HG03457 (cell line): Measurements from ENCODE around the gene ANP32A.

ENCODE experiments used
- ATAC-seq: cut with Tn5 transposase; IDR thresholded peaks from one replicate; pipeline ENCODE4 v1.9.1; 2021; ENCODE audit warnings: moderate number of reproducible peaks; ENCODE audit not compliant: unreplicated experiment

Gene ANP32A

DNA sequence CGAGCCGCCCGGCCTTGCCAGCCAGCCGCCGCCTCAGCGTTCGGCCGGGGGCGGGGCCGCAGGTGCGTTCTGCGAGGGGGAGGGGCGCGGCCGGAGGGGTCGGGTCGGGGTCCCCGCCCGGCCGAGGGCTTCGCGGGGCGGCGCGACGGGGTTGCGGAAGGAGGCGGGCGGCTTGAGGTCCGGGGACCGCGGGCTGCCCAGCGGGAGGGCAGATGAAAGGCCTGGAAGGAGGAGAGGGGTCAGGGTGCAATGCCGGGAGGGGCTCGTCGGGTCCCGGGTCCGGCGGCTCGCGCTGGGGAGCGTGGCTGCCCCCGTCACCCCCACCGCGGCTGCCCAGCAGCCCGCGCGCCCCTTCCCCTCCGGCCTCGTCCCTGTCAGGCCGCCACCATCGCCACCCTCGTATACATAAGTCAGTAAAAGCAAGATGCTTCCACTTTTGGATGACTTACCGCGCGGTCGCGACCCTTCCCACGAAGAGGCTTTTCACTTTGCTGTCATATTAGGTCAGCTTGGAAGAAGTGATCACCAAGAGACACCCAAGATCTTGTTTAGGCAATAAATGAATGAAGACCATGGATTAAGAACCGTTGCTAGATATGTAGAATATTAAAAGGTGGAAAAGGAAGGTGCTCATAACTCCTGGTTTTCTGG is 620 bp upstream of the ANP32A start:
- no peak for ATAC-seq

DNA sequence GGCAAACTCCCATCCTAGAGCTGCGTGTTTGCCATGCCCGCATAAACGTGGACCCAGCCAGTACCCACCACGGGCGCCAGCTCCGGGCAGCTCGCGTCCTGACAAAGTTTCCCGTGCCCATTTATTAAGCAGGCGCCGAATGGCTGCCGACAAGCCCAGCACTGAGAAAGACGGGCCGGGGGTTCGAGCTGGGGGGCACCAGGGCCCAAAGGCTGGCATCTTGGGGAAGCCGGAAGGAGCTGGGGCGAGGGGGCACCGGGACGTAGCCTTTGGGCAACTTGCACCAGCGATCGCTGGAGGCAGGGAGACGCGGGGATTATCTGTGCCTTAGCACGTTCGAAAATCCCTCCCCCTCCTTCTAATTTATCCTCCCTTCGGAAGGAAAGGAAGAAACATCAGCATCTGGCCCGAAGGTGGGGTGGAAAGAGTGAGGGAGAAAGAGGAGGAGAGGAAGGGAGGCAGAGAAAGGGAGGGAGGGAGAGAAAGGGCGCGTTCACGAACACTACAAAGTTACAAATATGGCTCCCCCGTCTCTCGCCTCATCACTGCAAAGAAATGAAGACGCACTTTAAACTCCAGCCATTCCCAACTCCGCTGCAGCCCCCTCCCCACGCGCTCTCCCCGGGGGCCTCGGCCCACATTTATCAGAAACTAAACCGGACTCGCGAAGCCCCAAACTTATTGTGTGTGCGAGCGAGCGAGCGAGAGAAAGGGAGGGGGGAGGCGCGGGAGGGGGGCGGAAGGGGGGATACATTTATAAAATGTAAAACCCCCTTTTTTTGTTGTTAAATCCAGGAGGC is 1.0 kb downstream of the ANP32A start:
- no peak for ATAC-seq

DNA sequence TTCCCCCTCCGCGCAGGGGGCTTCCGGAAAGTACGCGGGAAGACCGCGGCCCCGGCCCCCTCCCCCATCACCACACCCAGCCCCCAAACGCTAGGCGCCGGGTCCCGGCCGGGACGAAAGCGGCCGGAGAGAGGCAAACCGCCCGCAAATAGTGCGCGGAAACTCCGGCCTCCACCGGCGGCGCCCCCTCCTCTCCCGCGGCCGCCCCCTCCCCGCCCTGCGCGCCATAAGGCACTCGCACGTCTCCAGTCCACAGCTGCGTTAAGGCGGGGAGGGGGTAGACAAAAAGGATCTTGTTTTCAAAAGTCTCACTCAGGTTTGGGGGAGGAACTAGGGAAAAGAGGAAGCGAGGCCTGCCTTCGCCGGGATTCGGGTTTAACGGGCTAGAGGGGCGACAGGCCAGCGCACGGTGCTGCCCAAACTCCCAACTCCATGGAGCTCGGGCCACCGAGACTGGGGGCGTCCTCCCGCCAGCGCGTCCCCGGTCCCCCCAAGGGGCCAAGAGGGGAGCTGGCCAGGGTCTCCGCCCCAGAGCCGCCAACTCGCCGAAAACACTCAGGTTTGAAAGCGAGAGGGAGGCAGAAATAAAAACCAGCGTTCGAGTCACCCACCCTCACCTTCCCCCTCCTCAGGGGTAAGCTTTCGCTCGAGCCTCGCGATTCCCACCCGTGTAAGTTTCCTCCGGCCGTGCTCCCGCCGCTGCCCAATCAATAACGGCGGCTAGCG is 1.8 kb downstream of the ANP32A start:
- no peak for ATAC-seq

DNA sequence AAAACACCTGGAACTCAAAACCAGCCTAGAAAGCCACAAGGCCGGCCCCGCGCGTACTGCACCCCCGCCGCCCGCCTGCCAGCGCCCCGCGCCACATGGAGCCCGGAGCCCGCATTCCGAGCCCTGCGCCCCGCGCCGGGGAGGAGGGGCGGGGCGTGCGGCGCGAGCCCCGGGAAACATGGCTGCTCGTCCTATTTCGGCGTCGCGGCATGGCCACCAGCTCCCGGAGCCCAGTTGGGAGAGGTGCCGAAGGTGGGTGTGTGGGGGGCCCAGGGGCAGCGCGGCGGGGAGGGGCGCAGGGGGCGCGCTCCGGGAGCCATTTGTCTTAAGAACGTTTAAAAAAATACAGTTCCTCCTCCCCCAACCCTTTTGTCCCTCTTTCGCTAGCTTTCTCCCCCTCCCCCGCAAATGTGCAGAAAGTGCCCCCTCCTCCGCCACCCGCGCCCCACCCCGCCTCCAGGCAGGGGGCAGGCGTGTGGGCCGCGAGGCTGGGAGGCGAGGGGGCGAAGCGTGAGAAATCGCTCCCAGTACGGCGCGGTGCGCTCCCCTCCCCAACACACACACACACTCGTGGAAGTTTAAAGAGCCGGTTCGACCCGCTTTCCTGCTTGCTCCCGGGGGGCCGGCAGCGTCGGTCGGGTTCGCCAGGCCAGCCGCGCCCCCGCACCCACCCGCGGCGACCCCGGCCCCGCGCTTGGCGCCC is 2.5 kb downstream of the ANP32A start:
- no peak for ATAC-seq

DNA sequence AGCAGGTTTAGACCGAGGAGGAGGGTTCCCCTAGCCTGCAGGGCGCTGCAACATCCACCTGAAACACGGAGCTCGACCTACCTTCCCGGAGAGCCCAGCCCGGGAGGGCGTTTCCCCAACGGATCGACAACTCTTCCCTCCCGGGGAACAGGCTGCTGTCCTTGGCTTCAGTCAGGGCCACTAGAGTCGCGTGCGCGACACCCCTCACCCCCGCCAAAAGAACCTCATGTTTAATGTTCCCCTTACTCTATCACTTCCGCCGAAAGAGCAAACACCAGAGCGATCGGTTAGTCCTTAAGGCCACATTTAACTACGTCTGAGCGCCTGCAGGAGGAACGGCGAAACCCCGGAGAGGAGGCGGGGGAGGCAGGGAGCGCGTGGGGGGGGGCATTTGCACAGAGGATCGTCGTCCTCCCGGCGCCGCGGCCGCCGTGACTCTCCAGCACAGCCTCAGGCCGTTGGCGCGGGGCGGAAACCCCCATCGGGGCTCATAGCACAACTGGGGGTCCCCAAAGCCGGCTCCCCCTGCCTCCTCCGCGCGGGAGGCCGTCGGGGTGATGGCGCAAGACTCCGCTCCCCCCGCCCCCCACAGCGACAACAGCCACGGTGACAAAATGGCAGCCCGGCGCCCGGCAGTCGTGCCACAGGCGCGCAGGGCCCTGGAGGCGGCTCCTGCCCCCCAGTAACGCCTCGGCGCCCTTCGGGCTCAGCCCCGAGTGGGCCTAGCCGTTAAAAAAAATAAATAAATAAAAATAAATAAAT is 3.2 kb downstream of the ANP32A start:
- no peak for ATAC-seq

DNA sequence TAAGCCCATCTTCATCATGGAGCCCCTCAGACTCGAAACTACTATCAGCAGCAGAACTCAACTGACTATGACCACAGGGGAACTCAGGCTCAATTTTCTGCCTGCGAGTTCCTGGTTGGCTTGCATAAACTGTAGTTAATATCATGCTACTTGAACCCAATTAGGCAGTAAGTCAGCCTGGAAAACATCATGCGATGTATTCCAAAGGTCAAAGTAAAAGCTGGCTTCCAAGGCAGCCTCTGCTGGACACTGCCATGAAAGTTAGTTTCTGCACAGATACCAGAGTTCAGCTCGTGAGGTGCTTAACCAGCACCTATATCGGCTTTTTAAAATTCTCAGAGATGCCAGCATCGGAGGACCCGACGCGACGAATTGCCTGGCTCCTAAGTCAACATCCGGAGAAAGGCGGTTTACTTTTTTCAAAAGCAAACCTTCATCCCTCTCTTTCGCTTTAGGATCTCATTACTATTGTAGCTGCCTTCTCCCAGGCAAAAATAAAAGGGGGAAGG is 3.8 kb downstream of the ANP32A start:
- ATAC-seq, result no peak

DNA sequence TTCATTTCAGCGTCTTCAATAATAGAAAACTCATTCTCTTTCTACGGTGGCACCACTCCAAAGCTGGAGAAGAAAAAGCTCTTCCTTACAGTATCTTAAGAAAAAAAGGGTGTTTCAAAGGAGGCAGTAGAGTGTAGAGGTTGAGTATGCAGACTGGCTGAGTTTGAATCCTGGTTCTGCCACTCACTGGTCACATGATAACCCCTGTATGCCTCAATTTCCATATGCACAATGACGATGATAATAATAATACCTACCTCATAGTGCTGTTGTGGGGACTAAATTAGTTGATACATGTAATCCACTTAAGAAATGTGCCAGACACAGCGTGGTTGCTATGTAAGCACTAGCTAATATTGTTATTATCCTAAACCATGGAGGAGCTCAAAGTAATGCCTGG is 4.5 kb downstream of the ANP32A start:
- no peak for ATAC-seq

DNA sequence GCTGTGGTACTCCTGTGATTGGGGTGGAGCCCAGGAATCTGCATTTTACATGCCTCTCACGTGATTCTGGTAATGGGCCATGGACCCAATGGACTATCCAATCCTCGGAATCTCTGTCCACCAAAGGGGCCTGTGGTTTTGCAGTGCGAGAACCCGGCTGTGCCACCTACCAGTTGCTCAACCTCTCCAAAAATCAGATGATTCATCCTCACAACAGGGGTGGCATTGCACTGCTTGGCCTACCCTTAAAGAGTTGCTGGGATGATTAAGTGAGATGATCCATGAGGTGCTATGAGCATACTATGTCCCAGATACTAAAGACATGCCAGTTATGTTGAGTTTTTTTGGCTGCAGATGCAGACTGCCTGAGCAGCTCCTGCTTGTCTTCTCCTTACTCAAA is 5.1 kb downstream of the ANP32A start:
- no peak for ATAC-seq

DNA sequence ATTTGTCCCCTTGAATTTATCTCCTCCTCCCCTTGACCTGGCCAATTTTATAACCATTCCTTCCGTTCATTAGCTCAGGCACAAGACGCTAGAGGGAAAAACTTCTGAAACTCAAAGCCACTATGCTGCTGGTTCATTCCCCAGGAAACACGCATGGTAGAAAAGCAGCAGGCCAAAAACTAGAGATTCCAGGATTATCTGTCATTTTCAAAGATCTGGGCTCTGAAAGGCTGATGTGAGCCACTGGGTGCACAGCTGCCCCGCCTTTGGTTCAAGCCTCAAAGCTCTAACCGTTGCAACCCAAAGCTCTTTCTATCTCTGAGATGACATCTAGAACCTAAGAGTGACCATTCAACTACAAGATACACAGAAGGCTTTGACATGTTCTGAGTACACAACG is 6.1 kb downstream of the ANP32A start:
- ATAC-seq, result no peak

DNA sequence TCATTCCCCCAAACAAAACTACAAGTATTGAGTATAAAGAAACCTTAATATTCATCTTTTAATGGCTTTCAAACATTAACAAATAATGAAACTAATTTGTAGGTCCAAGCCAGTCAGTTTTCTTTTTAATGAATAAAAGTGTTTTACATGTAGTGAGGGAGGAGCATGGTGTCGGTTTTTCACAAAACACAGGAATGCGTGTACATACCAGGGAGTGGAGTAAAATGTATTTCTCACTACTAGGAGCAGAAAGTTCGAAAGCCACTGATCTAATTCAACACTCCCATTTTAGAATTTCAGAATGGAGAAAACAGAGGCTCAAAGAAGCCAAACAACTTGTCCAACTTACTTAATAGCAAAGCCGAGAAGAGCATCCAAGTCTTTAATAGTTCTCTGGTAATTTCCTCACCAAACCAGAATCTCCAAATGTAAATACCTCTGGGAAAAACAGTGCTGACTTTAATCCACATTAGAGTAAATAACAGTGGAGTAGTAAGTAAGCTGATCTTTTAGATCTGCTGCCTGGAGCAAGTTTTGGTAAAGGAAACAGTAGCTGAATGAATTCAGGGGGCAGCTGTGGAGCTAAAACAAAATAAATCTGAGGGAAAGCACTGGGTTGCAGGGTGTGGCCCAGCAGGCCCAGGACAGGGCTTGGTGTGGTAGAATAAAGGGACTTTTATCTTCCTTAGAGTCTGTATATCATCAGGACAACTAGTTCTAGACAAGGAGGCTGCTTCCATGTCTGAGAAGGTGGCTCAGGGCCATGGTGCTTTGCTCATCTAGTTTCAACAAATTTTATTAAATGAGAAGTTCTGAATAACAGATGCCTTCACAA is 7.9 kb downstream of the ANP32A start:
- no peak for ATAC-seq

DNA sequence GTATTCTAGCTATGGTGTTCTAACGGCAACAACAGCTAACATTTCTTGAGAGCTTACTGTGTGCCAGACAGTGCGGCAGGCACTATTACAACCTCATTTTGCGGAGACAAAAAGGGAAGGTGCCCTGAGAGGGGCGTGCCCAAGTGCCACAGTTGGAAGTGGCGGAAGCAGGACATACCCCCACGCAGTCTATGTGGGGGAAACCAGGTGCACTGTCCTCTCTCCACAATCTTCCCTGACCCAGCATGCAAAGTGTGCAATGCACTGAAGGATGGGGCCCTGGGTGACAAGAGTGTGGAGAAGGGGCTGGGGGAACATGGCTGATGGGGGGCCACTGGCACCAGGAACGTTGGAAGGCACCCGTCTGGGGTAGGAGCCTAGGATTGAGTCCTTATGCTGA is 8.6 kb downstream of the ANP32A start:
- no peak for ATAC-seq

DNA sequence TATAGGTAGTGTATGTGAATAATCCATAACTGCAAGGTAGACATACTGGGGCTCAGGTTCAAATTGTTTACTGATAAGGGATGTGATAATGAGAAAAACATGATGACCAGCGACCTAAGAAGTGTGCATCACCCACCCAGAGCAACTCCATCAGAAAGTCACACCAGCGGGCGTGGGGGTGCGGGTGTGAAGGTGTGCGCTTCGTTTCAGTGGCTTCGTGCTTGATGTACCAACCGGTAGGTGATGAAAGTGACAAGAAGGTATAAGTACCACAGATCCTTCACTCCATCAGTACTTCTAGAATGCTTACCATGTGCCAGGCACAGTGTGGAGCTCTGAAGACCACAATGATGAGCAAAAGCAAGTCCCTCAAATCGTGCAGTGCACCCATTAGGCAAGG is 11.2 kb downstream of the ANP32A start:
- ATAC-seq, result no peak

DNA sequence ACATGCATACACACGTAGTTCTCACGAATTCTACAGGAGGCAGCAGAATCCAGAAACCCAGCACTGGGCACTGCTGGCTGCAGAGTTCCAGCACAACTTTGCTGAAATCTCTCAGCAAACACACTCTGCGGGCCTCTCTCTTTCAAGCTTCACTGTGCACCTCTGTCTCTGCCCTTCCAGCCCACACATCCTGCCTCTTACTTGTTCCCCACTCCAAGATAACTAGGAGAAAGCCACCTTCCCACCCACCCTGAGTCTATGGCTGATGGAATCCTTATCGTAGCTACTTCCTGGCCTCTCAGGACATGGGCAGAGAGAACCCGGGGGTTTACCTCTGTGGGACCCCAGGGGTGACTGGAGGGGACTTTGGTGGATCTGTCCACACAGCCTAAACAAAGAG is 11.9 kb downstream of the ANP32A start:
- no peak for ATAC-seq

DNA sequence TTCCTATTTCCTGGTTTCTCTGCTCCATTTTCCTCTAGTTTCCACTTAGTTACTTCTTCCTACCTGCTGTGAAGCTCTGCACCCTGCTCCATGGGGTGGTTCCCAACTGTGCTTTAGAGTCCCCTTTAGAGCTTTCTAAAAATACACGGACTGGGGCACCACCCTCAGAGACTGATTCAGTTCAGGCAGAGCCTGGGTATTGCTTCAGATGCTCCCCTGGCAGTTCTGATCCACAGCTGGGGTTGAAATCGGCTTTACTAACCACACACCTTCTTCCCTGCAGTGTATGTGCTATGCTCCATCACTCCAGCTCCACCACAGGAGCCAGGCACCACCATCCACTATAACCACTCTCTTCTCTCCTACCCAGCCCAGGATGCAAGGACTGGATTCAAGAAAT is 12.6 kb downstream of the ANP32A start:
- no peak for ATAC-seq

DNA sequence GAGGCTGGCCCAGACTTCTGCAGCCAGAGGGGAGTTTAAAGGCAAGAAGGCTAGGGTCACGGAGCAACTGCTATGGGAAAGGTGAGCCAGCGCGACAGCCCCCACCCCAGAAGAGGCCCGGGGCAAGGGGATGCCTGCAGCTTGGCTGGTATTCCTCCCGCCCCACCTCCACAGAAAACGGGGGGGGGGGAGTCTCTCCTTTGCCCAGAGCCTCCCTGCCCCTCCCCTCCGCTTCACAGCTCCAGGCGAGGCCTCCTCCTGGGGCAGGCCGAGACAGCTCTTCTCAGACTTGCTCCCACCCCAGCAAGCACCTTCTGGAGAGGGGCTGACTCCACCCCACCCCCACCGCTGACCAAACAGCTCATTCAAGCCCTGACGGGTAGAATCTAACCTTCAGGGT is 13.4 kb downstream of the ANP32A start:
- ATAC-seq, result no peak

DNA sequence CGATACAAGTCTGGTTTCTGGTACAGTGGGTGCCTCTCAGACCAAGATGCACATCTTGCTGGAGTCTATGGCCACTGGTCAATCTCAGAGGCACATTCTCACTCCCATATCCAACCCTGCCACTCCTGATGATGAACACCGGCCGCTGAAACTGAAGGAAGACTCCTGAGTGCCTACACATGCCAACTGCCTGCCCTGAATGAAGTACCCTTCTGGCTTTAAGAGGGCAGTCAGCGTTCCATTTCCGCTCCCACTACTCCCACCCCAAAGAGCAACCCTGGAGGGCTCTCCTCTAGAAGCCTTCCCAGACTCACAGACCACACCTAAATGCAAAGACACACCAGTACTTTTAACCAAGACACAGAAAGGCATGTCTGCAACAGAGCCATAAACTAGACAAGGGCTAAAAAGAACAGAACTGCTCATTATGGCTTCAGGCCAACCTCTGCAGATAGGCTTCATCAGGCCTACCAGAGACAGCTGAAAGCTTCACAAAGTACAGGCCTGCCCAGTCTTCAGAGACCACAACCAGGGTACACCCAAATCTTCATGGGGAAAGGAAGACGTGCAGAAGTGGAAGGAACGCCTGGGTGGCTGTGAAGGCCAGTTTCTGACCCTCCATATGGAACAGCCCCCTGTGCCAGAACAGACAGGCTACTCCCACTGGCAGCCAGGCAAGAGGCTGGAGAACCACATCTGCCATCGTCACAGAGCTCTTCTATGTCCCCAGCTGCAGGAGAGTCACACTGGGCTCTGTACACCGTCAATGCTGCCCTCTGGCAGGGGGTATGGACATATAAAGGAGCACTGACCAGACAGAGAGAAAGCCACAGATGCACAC is 14.3 kb downstream of the ANP32A start:
- no peak for ATAC-seq

DNA sequence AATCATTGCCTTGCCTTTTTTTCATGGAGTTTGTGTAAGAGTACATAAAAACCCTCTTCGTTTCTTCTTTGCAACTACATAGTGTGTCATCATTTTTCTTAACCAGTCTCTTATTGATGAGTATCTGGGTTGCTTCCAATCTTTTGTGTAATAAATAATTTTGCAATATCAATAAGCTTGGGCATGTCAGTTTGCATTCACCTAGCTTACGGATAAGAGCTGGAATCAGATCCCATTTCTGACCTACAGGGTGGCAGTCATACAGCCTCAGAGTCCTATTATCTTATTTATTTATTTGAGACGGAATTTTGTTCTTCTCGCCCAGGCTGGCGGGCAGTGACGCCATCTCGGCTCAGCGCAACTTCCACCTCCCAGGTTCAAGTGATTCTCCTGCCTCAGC is 18.3 kb downstream of the ANP32A start:
- no peak for ATAC-seq

DNA sequence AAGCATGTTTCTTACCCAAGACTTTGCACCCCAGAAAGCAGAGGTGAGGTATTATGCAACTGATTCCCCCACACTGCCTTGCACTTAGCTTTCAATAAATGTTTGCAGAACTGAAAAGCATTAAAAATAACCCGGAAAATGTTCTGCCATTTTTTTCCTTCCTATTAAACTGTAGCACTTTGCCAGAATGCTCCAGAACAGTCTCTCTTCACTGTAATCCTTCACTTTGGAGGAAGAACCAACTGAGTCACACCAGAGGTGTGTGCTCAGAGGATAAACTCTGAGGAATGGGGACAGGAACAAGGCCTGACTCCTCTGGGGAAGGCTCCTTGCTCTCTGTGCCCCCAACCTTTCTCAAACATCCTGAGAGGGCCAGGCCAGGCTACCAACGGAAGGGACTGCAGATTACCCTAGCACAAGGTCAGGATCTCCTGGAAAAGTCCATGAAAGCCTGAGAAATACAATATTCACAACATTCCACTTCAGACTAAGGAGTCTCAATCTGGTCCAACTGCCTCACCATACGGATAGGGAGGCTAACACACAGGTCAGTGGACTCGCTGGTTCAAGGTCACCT is 19.0 kb downstream of the ANP32A start:
- no peak for ATAC-seq
